ENCODE data around the gene ANKRD34A.
"Not testable (repeated sequence)": the region's sequence is repeated elsewhere in the genome, so short reads cannot be mapped to it uniquely, and the experiment has no call there.

The ANKRD34A gene

GRCh38 chr1:145949219-145949618 lies 15.2 kb downstream of the ANKRD34A start:
- in situ Hi-C loops (cut with MboI; ENCODE audit: low sequenced_read_pairs), result no loop called here

- in situ Hi-C loops (cut with MboI; ENCODE audit: low sequenced_read_pairs), result no loop called here
These were observed 16.8 kb downstream of the ANKRD34A start for GRCh38 chr1:145947551-145947950.

GRCh38 chr1:145946477-145946986 lies 17.8 kb downstream of the ANKRD34A start:
- in situ Hi-C loops (cut with MboI; ENCODE audit: low sequenced_read_pairs), result no loop called here

- in situ Hi-C loops (cut with MboI; ENCODE audit: low sequenced_read_pairs), result no loop called here
These were observed 19.8 kb downstream of the ANKRD34A start for GRCh38 chr1:145944532-145944931.

GRCh38 chr1:145942871-145943270 lies 21.5 kb downstream of the ANKRD34A start:
- in situ Hi-C loops (cut with MboI; ENCODE audit: low sequenced_read_pairs), result no loop called here

GRCh38 chr1:145942405-145942804 lies 22.0 kb downstream of the ANKRD34A start:
- in situ Hi-C loops (cut with MboI; ENCODE audit: low sequenced_read_pairs), result no loop called here

GRCh38 chr1:145937436-145937835 lies 26.9 kb downstream of the ANKRD34A start:
- in situ Hi-C loops (cut with MboI; ENCODE audit: low sequenced_read_pairs), result no loop called here

GRCh38 chr1:145936247-145936646 lies 28.1 kb downstream of the ANKRD34A start:
- in situ Hi-C loops (cut with MboI; ENCODE audit: low sequenced_read_pairs), result no loop called here

- in situ Hi-C loops (cut with MboI; ENCODE audit: low sequenced_read_pairs), result no loop called here
These were observed 28.7 kb downstream of the ANKRD34A start for GRCh38 chr1:145935708-145936107.

- in situ Hi-C loops (cut with MboI; ENCODE audit: low sequenced_read_pairs), result not testable (repeated sequence)
These were observed 31.8 kb downstream of the ANKRD34A start for GRCh38 chr1:145932522-145933009.

GRCh38 chr1:145927916-145928643 lies 36.3 kb downstream of the ANKRD34A start:
- in situ Hi-C loops (cut with MboI; ENCODE audit: low sequenced_read_pairs), result no loop called here

GRCh38 chr1:145927063-145927886 lies 37.1 kb downstream of the ANKRD34A start, which contains the start of gene RBM8A:
TSS of gene RBM8A (minus strand) at chr1:145927484. CDS start at chr1:145927426, 58 bp downstream.
- in situ Hi-C loops (cut with MboI; ENCODE audit: low sequenced_read_pairs), result no loop called here

- in situ Hi-C loops (cut with MboI; ENCODE audit: low sequenced_read_pairs), result no loop called here
These were observed 37.7 kb downstream of the ANKRD34A start for GRCh38 chr1:145926686-145927062.

- in situ Hi-C loops (cut with MboI; ENCODE audit: low sequenced_read_pairs), result no loop called here
These were observed 42.1 kb downstream of the ANKRD34A start for GRCh38 chr1:145922266-145922665.

- in situ Hi-C loops (cut with MboI; ENCODE audit: low sequenced_read_pairs), result not testable (repeated sequence)
These were observed 44.1 kb downstream of the ANKRD34A start for GRCh38 chr1:145920297-145920696.

GRCh38 chr1:145918992-145919939 lies 45.1 kb downstream of the ANKRD34A start:
- in situ Hi-C loops (cut with MboI; ENCODE audit: low sequenced_read_pairs), result no loop called here

GRCh38 chr1:145918144-145918991 lies 46.0 kb downstream of the ANKRD34A start, which contains the start of gene PEX11B:
TSS of gene PEX11B (minus strand) at chr1:145918717. CDS start at chr1:145918688, 29 bp downstream.
- in situ Hi-C loops (cut with MboI; ENCODE audit: low sequenced_read_pairs), result no loop called here

- in situ Hi-C loops (cut with MboI; ENCODE audit: low sequenced_read_pairs), result no loop called here
These were observed 46.8 kb downstream of the ANKRD34A start for GRCh38 chr1:145917595-145917994.

- in situ Hi-C loops (cut with MboI; ENCODE audit: low sequenced_read_pairs), result no loop called here
These were observed 47.6 kb downstream of the ANKRD34A start for GRCh38 chr1:145916745-145917144.
